Esophagus muscularis mucosa (tissue), 4 donors: ENCODE data around the gene CRHR1.

ENCODE experiments used
- EP300 ChIP-seq: sonication (generic); formaldehyde crosslinking; IDR thresholded peaks from one replicate; pipeline ENCODE4 v1.6.1; 2017; ENCODE audit warnings: antibody characterized with exemption
- POLR2A ChIP-seq: fragments of 450-650 bp; IDR thresholded peaks from one replicate; pipeline ENCODE4 v1.6.1; 2017; ENCODE audit warnings: antibody characterized with exemption, moderate library complexity, mild to moderate bottlenecking, low read depth
- POLR2AphosphoS5 ChIP-seq, 2 donors: sonication (generic); formaldehyde crosslinking; IDR thresholded peaks; one replicate each; pipeline ENCODE4 v1.6.1; 2017; ENCODE audit warnings: antibody characterized with exemption in 2 of 2
- TF ChIP-seq, protein P1 (sequence below), 3 experiments: fragments of 200-600 bp in 2 of 3; fragments of 450-650 bp in 1 of 3; sonication (generic) in 2 of 3; IDR thresholded peaks; one replicate each; pipeline ENCODE4 v1.5.1; 2017 to 2019; ENCODE audit warnings: antibody characterized with exemption in 3 of 3, mild to moderate bottlenecking in 2 of 3, moderate library complexity in 1 of 3

DNA sequence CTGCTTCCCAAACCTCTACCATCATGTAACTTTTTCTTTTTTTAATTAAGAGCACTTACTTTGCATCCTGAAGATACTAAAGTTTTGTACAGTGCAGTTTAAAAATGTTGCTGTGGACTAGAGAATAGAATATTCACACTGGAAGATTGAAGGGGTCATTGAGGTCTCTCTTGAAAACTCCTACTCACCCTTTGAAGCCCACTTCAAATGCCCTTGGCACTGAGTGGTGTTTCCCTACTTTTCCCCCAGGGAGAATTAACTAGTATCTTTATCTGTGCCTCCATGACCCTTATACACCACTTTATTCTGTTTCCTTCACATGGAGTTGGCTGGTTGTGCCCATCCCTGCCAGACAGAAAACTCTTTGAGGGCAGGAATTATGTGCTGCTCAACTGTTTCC lies 19.6 kb upstream of the CRHR1 start:
- TF ChIP-seq, protein P1, sequence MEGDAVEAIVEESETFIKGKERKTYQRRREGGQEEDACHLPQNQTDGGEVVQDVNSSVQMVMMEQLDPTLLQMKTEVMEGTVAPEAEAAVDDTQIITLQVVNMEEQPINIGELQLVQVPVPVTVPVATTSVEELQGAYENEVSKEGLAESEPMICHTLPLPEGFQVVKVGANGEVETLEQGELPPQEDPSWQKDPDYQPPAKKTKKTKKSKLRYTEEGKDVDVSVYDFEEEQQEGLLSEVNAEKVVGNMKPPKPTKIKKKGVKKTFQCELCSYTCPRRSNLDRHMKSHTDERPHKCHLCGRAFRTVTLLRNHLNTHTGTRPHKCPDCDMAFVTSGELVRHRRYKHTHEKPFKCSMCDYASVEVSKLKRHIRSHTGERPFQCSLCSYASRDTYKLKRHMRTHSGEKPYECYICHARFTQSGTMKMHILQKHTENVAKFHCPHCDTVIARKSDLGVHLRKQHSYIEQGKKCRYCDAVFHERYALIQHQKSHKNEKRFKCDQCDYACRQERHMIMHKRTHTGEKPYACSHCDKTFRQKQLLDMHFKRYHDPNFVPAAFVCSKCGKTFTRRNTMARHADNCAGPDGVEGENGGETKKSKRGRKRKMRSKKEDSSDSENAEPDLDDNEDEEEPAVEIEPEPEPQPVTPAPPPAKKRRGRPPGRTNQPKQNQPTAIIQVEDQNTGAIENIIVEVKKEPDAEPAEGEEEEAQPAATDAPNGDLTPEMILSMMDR (IDR thresholded peaks at IDR 0.05) = no peak
- TF ChIP-seq EP300 (no peak), POLR2A (no peak), POLR2AphosphoS5 (IDR thresholded peaks at IDR 0.05) (no peak)
